OCI-LY3 (cell line): ENCODE measurements around the gene CAPZB.

Experiments
- H2AFZ ChIP-seq: fragments of 200-600, 300-600 bp; shearing (Covaris generic); 2 replicates; pipeline ENCODE4 v1.6.0; 2014; ENCODE audit warnings: antibody characterized with exemption, low read depth, low read length
- H3K27ac ChIP-seq: fragments of 200-600, 300-600 bp; sonication (generic); 2 replicates; pipeline ENCODE4 v1.5.1; 2014; ENCODE audit warnings: mild to moderate bottlenecking, low read length, moderate library complexity, mixed read lengths
- H3K27me3 ChIP-seq: fragments of 200-600, 300-600 bp; sonication (generic); 2 replicates; pipeline ENCODE4 v1.6.1; 2014; ENCODE audit warnings: low read depth, low read length, mixed read lengths
- H3K36me3 ChIP-seq: fragments of 200-600, 300-600 bp; sonication (generic); replicated peaks from 2 replicates; pipeline ENCODE3; 2014; ENCODE audit warnings: low read depth, low read length, mixed read lengths
- H3K4me1 ChIP-seq: fragments of 300-600, 200-600 bp; sonication (generic); 2 replicates; pipeline ENCODE4 v1.6.1; 2014; ENCODE audit warnings: low read length, mixed read lengths
- H3K4me2 ChIP-seq: fragments of 200-600, 300-600 bp; sonication (generic); 2 replicates; pipeline ENCODE4 v1.6.1; 2014; ENCODE audit warnings: low read length, mixed read lengths
- H3K4me3 ChIP-seq: fragments of 300-600, 200-600 bp; sonication (generic); 2 replicates; pipeline ENCODE4 v1.5.1; 2014; ENCODE audit warnings: antibody characterized with exemption, mild to moderate bottlenecking, low read length, moderate library complexity
- H3K79me2 ChIP-seq: fragments of 300-600, 200-600 bp; shearing (Covaris generic); 2 replicates; pipeline ENCODE4 v1.6.1; 2014; ENCODE audit warnings: mild to moderate bottlenecking, low read length, mixed read lengths
- H3K9ac ChIP-seq: fragments of 300-600, 200-600 bp; shearing (Covaris generic); 2 replicates; pipeline ENCODE4 v1.6.0; 2014; ENCODE audit warnings: mild to moderate bottlenecking, low read length, moderate library complexity
- H3K9me3 ChIP-seq: fragments of 200-600, 300-600 bp; shearing (Covaris generic); 2 replicates; pipeline ENCODE4 v1.6.1; 2014; ENCODE audit warnings: low read length, mixed read lengths; ENCODE audit not compliant: insufficient read depth
- H4K20me1 ChIP-seq: fragments of 200-600, 300-600 bp; sonication (generic); 2 replicates; pipeline ENCODE4 v1.6.1; 2016; ENCODE audit warnings: low read length, mixed read lengths; ENCODE audit not compliant: insufficient read depth
- EZH2phosphoT487 ChIP-seq: fragments of 200-600 bp; shearing (Covaris generic); IDR thresholded peaks from 2 replicates; pipeline ENCODE4 v1.6.1; 2018; ENCODE audit warnings: antibody characterized with exemption, mixed run types, low read depth
- TF ChIP-seq, protein P1 (sequence below): fragments of 200-600, 300-600 bp; sonication (generic); IDR thresholded peaks from 2 replicates; pipeline ENCODE4 v1.5.1; 2014; ENCODE audit warnings: antibody characterized with exemption, low read length, low read depth

Gene CAPZB

DNA sequence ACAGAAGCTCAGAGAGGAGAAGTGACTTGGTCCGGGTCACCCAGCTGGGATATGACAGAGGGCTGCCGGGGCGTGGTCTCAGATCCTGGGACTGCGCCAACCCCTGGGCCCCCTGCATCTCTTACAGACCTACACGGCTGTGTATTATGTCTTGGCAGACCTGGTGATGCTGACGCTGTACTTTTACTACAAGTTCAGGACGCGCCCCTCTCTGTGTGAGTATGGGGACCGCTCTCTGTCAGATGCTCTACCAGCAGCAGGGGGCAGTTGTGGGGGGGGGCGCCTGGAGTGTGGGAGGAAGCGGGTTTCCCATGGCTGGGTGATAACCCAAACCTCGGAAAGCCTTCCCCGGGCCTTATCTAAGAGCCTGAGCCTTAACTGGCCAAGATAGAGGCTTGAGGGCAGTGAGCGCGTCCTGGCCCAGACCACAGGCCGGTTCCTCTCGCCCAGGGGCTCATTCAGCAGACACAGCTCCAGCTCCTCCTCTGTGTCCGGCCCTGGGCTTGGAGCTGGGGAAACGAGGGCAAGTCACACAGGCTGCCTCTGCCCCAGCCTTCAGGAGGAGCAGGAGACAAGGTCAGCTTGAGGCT is 159.9 kb downstream of the CAPZB start:
- Histone ChIP-seq H3K36me3 (peaks cover 7% of the 10 kb centered on the region), H3K9me3 (no peaks in the 10 kb centered on the region), H3K4me1 (no peaks in the 10 kb centered on the region), H3K27me3 (no peaks in the 10 kb centered on the region), H3K27ac (no peak overlapping the region), H2AFZ (no peak overlapping the region), H3K4me2 (no peak overlapping the region), H3K79me2 (no peaks in the 10 kb centered on the region), H3K9ac (no peak overlapping the region), H4K20me1 (no peaks in the 10 kb centered on the region), H3K4me3 (no peak overlapping the region)
- TF ChIP-seq EZH2phosphoT487, result no peak
- TF ChIP-seq, protein P1, sequence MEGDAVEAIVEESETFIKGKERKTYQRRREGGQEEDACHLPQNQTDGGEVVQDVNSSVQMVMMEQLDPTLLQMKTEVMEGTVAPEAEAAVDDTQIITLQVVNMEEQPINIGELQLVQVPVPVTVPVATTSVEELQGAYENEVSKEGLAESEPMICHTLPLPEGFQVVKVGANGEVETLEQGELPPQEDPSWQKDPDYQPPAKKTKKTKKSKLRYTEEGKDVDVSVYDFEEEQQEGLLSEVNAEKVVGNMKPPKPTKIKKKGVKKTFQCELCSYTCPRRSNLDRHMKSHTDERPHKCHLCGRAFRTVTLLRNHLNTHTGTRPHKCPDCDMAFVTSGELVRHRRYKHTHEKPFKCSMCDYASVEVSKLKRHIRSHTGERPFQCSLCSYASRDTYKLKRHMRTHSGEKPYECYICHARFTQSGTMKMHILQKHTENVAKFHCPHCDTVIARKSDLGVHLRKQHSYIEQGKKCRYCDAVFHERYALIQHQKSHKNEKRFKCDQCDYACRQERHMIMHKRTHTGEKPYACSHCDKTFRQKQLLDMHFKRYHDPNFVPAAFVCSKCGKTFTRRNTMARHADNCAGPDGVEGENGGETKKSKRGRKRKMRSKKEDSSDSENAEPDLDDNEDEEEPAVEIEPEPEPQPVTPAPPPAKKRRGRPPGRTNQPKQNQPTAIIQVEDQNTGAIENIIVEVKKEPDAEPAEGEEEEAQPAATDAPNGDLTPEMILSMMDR, result no peak

DNA sequence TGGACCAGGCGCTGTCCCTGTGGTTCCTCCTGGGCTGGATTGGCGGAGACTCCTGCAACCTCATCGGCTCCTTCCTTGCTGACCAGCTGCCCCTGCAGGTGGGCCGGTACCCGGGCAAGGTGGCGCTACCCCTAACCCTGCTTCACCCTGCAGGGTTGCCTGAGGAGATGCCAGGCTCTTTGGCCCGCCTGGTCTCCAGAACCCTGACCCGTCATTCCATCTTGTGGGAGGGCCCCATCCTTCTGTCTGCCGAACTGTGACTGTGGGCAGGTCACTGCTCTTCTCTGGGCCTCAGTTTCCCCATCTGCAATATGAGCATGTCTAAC is 160.7 kb downstream of the CAPZB start:
- H3K4me2 ChIP-seq, result no peak overlapping the region
- TF ChIP-seq, protein P1, result no peak
- TF ChIP-seq EZH2phosphoT487, result no peak
- no peaks in the 10 kb centered on the region for H3K9me3 ChIP-seq
- no peaks in the 10 kb centered on the region for H4K20me1 ChIP-seq
- no peaks in the 10 kb centered on the region for H3K4me1 ChIP-seq
- H3K79me2 ChIP-seq, result no peaks in the 10 kb centered on the region
- no peak overlapping the region for H3K4me3 ChIP-seq
- H3K27ac ChIP-seq, result no peak overlapping the region
- no peaks in the 10 kb centered on the region for H3K27me3 ChIP-seq
- H3K36me3 ChIP-seq, result peaks cover 7% of the 10 kb centered on the region
- H2AFZ ChIP-seq, result no peak overlapping the region
- H3K9ac ChIP-seq, result no peak overlapping the region

DNA sequence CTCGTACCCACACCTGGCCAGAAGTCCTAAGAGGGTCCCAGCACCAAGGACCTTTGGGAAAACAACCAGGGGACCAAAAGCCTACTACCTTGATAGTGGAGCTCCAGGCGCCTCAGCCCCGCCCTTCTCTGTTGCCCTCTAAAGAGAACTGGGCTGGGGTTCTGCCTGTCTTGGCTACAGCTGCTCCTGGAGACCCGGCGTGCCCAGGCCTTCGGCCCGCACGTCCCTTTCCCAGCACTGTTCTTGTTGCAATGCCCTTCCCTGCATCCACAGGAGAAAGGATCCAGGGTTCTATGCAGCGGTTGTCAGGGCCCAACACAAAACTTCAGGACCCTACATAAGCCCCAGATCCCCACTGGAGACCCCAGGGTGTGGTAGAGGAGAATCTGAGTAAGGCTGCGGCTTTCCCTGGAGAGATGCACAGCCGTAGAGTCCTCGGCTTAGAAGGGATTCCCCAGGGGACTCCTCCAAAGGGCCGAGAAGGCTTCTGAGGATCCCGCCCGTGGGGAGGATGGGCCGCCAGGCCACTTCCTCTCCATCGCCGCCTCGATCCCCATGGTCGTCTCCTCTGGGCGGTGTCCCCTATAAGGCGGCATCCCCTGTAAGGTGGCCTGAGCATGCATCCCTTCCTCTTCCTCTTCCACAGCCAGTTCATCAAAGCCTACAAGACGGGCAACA is 161.2 kb downstream of the CAPZB start:
- no peak overlapping the region for H3K4me2 ChIP-seq
- no peak overlapping the region for H3K27ac ChIP-seq
- peaks cover 9% of the 10 kb centered on the region for H3K36me3 ChIP-seq
- H3K79me2 ChIP-seq, result peaks cover 3% of the 10 kb centered on the region
- no peaks in the 10 kb centered on the region for H3K9me3 ChIP-seq
- TF ChIP-seq, protein P1, result no peak
- TF ChIP-seq EZH2phosphoT487, result no peak
- H2AFZ ChIP-seq, result no peak overlapping the region
- H3K9ac ChIP-seq, result no peak overlapping the region
- no peaks in the 10 kb centered on the region for H3K4me1 ChIP-seq
- no peaks in the 10 kb centered on the region for H4K20me1 ChIP-seq
- no peaks in the 10 kb centered on the region for H3K27me3 ChIP-seq
- H3K4me3 ChIP-seq, result no peak overlapping the region

DNA sequence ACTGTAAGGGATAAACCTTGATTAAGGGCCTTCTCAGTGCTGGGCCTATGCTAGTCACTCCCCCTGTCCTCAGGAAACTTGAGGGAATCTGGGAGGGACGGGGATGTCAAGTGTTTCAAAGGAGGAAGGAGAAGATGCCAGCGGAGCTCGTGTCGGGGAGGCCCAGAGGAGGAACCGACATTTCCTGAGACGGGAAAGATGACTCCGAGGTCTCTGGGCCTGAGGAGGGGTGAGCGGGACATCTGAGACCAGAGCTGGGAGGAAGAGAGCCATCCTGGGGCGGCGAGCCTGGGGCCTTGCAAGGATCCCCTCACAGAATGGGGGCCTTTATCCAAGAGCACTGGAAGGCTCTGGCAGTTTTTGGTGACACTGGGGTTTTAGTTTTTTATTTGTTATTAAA is 162.9 kb downstream of the CAPZB start:
- peaks cover 20% of the 10 kb centered on the region for H3K36me3 ChIP-seq
- no peak overlapping the region for H3K4me2 ChIP-seq
- no peak overlapping the region for H2AFZ ChIP-seq
- H3K9me3 ChIP-seq, result no peaks in the 10 kb centered on the region
- peaks cover 16% of the 10 kb centered on the region for H3K79me2 ChIP-seq
- no peaks in the 10 kb centered on the region for H3K4me1 ChIP-seq
- H3K4me3 ChIP-seq, result no peak overlapping the region
- no peaks in the 10 kb centered on the region for H3K27me3 ChIP-seq
- H4K20me1 ChIP-seq, result no peaks in the 10 kb centered on the region
- TF ChIP-seq EZH2phosphoT487, result no peak
- TF ChIP-seq, protein P1, result no peak
- no peak overlapping the region for H3K9ac ChIP-seq
- H3K27ac ChIP-seq, result no peak overlapping the region
